ENCODE data around the gene TPSG1.
"Not testable (repeated sequence)": the region's sequence is repeated elsewhere in the genome, so short reads cannot be mapped to it uniquely, and the experiment has no call there.

The TPSG1 gene

DNA sequence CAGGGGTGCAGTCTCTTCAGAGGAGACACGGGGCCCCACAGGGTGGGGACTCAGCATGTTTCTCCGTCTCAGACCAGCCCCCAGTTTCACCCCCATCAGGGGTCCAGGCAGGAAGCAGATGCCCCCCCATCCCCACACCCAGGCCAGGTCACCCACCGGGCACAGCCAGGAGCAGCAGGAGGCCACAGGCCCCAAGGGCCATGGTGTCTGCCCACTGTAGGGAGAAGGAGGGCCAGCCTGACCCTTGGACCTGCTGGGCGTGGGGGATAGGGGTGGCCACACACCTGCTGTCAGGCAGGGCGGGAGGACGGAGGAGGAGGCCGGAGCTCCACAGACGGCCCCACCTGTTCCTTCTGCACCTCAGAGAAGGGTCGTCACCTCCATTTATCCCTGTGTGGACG is at the start of gene TPSG1:
Gene TPSG1 (minus strand): TSS at position 218 of the 401 bp plus-strand sequence. CDS start 16 bp downstream, at position 202.
- DNase-seq (ENCODE audit: low read depth in 2 of 2): no peak

DNA sequence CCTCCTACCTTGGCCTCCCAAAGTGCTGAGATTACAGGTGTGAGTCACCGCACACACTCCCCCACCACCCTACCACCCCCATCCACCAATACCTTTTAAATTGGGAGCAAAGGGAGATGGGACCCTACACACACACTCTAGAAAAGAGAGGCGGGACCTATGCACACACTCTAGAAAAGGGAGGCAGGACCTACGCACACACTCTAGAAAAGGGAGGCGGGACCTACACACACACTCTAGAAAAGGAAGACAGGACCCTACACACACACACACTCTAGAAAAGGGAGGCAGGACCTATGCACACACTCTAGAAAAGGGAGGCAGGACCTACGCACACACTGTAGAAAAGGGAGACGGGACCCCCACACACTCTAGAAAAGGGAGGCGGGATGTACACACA is 49.7 kb upstream of the TPSG1 start:
- no peak for DNase-seq (ENCODE audit: low read depth in 2 of 2)

GRCh38 chr16:1273816-1274215 is 48.7 kb upstream of the TPSG1 start:
- DNase-seq (ENCODE audit: low read depth in 2 of 2): no peak

DNA sequence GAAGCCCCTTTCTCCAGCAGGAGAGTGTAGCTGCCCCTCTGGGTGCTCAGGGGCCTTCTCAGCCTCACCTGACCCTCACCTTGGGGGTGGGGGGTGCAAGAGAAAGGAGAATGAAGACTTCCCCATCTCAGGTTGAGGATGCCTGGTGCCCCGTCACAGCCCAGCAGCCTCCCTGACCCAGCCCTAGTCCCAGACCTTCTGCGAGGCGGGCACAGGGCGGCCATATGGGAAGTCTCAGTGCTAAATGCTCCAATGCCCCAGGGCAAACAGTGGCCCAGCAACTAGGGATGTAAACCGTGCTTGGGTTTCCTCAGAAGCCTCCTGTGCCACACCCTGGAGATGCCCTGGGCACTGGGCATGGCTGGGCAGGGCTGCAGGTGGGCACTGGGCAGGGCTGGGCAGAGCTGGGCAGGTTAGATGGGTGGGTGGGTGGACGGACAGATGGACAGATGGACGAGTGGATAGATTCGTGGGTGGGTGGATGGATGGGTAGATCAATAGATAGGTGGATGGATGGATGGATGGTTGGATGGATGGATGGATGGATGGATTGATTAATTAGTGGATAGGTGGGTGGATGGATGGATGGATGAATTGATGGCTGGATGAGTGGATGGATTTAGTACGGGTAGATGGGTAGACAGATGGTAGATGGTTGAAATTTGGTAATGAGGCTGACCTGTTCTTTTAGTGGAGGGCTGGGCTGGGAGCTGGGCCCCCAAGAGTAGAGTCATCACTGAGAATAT is 47.6 kb upstream of the TPSG1 start:
- DNase-seq (ENCODE audit: low read depth in 2 of 2): no peak

DNA sequence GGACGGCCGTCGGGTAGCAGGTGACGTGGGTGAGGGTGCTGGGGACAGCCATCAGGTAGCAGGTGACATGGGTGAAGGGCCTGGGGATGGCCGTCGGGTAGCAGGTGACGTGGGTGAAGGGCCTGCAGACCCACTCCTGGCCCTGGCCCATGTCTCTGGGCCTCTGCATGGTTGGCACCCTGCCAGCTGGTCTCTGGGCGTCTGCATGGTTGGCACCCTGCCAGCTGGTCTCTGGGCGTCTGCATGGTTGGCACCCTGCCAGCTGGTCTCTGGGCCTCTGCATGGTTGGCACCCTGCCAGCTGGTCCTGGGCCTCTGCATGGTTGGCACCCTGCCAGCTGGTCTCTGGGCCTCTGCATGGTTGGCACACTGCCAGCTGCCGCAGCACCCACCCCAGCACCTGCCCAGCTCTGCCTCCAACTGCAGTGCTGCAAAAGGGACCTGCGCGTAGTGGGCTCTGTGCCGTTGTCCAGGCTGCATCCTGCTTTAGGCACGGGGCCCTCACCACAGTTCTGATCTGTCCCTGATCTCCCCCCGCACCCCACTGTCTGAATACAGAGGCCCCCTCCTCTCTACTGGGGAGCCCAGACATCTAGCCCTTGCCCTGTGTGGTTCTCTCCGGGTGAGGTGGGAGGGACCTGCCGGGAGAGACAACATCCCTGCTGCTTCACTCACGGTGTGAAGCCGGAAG is 46.8 kb upstream of the TPSG1 start:
- not testable (repeated sequence) for DNase-seq (ENCODE audit: low read depth in 2 of 2)

DNA sequence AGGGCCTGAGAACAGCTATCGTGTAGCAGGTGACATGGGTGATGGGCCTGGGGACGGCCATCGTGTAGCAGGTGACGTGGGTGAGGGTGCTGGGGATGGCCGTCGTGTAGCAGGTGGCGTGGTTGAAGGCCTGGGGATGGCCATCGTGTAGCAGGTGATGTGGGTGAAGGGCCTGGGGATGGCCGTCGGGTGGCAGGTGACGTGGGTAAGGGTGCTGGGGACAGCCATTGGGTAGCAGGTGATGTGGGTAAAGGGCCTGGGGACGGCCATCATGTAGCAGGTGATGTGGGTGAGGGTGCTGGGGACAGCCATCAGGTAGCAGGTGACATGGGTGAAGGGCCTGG is 46.3 kb upstream of the TPSG1 start:
- no peak for DNase-seq (ENCODE audit: low read depth in 2 of 2)

DNA sequence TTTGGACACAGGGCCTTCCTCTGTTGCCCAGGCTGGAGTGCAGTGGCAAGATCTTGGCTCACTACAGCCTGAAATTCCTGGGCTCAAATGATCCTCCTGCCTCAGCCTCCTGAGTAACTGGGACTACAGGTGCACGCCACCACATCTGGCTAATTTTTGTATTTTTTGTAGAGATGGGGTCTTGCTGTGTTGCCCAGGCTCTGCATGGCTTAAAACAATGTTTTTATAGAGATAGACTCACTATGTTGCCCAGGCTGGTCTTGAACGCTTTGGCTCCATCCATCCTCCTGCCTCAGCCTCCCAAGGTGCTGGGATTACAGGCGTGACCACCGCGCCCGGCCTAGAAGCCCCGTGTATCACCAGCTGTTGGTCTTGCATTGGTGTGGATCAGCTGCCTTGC is 44.4 kb upstream of the TPSG1 start:
- not testable (repeated sequence) for DNase-seq (ENCODE audit: low read depth in 2 of 2)

- DNase-seq (ENCODE audit: low read depth in 2 of 2): no peak
Observed at GRCh38 chr16:1265826-1266225, 40.8 kb upstream of the TPSG1 start.

DNA sequence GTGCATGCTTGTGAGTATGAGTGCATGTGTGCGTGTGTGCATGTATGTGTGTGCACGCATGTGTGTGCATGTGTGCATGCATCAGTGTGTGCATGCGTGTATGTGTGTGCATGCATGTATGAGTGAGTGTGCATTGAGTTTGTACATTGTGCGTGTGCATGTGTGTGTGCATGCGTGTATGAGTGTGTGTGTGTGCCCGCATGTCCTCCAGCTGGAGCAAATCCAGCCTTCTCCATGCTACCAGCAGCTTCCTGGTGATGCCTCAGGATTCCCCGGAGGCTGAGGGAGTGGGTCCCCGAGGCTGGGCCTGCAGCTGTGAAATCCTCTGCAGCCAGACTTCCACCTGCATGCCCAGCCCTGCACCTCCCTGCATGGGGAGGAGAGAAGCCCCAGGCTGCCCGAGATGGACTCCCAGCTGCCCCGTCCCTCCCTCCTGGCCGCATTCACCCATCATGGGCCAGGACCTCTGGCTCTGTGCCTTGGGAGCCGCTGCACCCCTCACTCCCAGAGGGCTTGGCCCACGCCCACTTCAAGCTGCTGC is 40.1 kb upstream of the TPSG1 start:
- no peak for DNase-seq (ENCODE audit: low read depth in 2 of 2)

- no peak for DNase-seq (ENCODE audit: low read depth in 2 of 2)
Observed at GRCh38 chr16:1264345-1265089, 39.4 kb upstream of the TPSG1 start.

DNA sequence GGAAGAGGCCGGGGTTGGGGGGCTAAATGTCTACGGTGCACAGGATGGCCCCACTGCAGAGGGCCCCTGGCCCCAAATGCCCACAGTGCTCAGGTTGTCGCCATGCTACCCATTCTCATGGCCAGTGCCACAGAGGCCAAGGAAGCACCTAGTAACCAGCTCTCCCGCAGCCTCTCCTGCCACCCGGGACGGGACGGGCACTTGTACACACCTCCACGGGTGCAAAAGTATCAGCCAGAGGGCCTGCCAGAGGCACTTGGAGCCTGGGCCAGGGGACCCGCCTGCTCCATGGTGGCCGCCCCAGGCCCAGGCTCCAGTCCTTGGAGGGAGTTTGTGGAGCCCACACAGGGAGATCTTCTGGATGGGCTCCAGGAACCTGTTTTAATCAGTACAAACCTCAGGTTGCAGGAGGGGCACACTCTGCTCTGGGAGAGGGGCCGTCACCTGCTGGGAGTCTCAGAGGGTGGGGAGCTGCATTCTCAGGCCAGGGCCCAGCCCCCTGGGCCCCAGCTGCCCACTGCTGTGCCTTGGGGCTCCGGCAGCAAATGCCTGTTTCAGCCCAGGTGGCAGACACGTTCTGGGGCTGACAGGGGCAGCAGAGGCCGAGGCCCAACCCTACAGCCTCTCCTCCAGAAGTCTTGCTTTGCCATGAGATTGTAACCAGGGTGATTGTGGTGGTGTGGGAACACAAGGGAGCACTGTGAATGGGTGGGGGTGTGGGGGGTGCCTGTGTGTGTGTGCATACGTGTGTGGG is 38.7 kb upstream of the TPSG1 start:
- no peak for DNase-seq (ENCODE audit: low read depth in 2 of 2)

- no peak for DNase-seq (ENCODE audit: low read depth in 2 of 2)
Observed at GRCh38 chr16:1262846-1263221, 37.8 kb upstream of the TPSG1 start.

- no peak for DNase-seq (ENCODE audit: low read depth in 2 of 2)
Observed at GRCh38 chr16:1262210-1262845, 37.3 kb upstream of the TPSG1 start.

GRCh38 chr16:1261131-1261892 is 36.2 kb upstream of the TPSG1 start:
- no peak for DNase-seq (ENCODE audit: low read depth in 2 of 2)

GRCh38 chr16:1260101-1260680 is 35.1 kb upstream of the TPSG1 start:
- no peak for DNase-seq (ENCODE audit: low read depth in 2 of 2)

DNA sequence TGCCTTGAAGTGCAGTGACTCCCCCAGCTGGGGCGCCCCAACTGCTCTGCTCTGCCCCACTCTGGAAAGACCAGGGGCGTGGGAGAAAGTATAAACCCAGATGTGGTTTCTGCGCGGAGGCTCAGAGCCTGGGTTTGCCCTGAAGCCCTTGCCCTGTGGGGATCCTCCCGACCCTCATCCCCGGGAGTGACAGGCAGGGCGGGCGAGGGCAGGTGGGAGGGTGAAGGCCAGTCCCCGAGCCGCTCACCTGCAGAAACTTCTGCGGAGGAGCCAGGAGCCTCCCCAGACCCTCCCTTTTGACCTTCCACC is 34.6 kb upstream of the TPSG1 start:
- DNase-seq (ENCODE audit: low read depth in 2 of 2): no peak

DNA sequence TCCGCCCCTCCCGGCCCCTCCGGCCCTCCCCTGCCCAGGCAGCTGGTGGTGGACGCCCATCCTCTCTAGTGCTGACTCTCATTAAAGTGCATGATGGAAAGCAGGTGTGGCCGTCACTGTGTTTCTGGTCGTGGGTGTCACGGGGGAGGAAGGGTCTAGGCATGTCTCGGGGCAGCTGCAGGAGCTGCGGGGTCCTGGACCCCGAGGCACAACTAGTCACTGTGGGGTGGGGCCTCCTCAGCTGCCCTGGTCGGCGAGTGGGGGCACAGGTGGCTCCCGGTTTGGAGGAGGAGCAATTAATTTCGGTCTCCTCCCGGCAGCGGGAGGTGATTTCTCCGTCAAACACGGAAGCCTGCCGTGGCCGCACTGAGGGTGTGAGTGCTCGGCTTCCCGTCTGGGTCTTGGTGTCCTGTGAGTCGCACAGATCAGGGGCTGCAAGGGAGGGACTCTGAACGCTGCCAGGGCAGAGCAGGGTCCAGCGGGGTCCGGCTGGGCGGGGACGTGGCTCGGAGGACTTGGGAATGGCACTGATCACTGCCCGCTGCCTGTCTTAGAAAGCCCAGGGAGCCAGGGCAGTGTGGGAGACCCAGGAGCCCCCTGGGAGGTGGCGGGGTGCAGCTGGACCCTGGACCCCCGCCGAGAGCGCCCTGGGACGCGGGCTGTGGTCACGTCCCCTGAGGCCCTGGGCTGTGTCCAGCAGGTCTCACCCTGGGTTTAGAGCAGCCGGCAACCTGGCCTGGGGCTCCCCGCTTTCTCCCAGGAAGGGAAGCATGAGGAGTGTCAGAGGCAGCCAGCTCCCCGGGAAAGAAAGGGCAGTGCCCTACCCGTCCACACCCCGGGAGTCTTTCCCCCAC is 34.1 kb upstream of the TPSG1 start:
- no peak for DNase-seq (ENCODE audit: low read depth in 2 of 2)

GRCh38 chr16:1258225-1258600 is 33.1 kb upstream of the TPSG1 start:
- no peak for DNase-seq (ENCODE audit: low read depth in 2 of 2)

- DNase-seq (ENCODE audit: low read depth in 2 of 2): no peak
Observed at GRCh38 chr16:1257561-1258224, 32.6 kb upstream of the TPSG1 start.
